HCT116 (cell line): ENCODE measurements around the gene NFIX. TPM values are rescaled to one million over a fixed set of nuclear protein-coding genes. Genes with fewer than 3 reads are reported as not detected.
A peak's percentile ranks its signal among the peaks of the same experiment; 100 is the strongest.

Experiments used
- ATAC-seq: fragments of 200-7000 bp; cut with Tn5 transposase; 2 replicates; pipeline ENCODE4 v1.9.1; 2020; ENCODE audit warnings: mild to moderate bottlenecking, moderate library complexity
- BruUV-seq: library from RNA; stranded (reverse); fragments of 400-500 nt; replicated peaks from 2 replicates; lab custom pipeline; 2021; lab: Mats Ljungman, UMichigan
- CTCF ChIA-PET: fragments of 300-600 bp; sonication (Branson Sonifier 250); formaldehyde crosslinking; loops from one replicate; lab custom pipeline; 2021; ENCODE audit warnings: antibody characterized with exemption; lab: Charles Lee
- POLR2A ChIA-PET: fragments of 300-600, 350-600 bp; sonication (Branson Sonifier 250); formaldehyde crosslinking; loops from one replicate; lab custom pipeline; 2021; ENCODE audit warnings: antibody characterized with exemption; lab: Charles Lee
- RAD21 ChIA-PET, 2 experiments: fragments of 300-600 bp; sonication (Branson Sonifier 250); formaldehyde crosslinking; loops; one replicate each; lab custom pipeline; 2023; ENCODE audit warnings: low total read pairs in 2 of 2; ENCODE audit not compliant: uncharacterized antibody in 2 of 2, unreplicated experiment in 2 of 2, low non-redundant PET in 1 of 2; lab: Charles Lee
- DNase-seq: peaks from one replicate; pipeline ENCODE4 v3.0.0-alpha.2; 2010; ENCODE audit warnings: low read depth, low spot score
- H2AFZ ChIP-seq: fragments of 200-600 bp; shearing (Covaris generic), sonication (generic); 2 replicates; pipeline ENCODE4 v1.6.1; 2017; ENCODE audit warnings: low read depth, mixed run types, mixed read lengths, antibody characterized with exemption, low read length; ENCODE audit not compliant: poor library complexity, severe bottlenecking
- H3K27ac ChIP-seq: 2 replicates; pipeline ENCODE4 v1.5.1; 2012; ENCODE audit warnings: low read depth, low read length
- H3K27me3 ChIP-seq: fragments of 200-600 bp; sonication (generic); 2 replicates; pipeline ENCODE4 v1.6.1; 2016; ENCODE audit warnings: mixed run types, low read length, mixed read lengths; ENCODE audit not compliant: insufficient read depth
- H3K36me3 ChIP-seq, 2 experiments: fragments of 200-500 bp in 1 of 2; fragments of 200-600 bp in 1 of 2; sonication (Bioruptor generic) in 1 of 2; sonication (generic) in 1 of 2; 2 replicates each; pipeline versions ENCODE4 v1.5.1 to v1.6.1; 2014 to 2016; ENCODE audit warnings: low read length in 2 of 2, inconsistent platforms in 1 of 2, mixed read lengths in 1 of 2, mixed run types in 1 of 2; ENCODE audit not compliant: insufficient read depth in 2 of 2, control insufficient read depth in 1 of 2
- H3K4me1 ChIP-seq, 2 experiments: fragments of 200-600 bp in 1 of 2; sonication (generic) in 1 of 2; 2 replicates each; pipeline versions ENCODE4 v1.5.1 to v1.6.1; 2012 to 2017; ENCODE audit warnings: low read length in 2 of 2, inconsistent platforms in 1 of 2, mild to moderate bottlenecking in 1 of 2, mixed read lengths in 1 of 2, mixed run types in 1 of 2, moderate library complexity in 1 of 2; ENCODE audit not compliant: insufficient read depth in 2 of 2, control insufficient read depth in 1 of 2
- H3K4me2 ChIP-seq: fragments of 200-600 bp; sonication (generic); 2 replicates; pipeline ENCODE4 v1.6.1; 2017; ENCODE audit warnings: mixed run types, low read length, mixed read lengths
- H3K4me3 ChIP-seq, 2 experiments: fragments of 200-600 bp in 1 of 2; sonication (generic) in 1 of 2; replicated peaks in 1 of 2; 2 replicates each; pipeline ENCODE4 v1.5.1; 2011 to 2016; ENCODE audit warnings: low read length in 2 of 2, control low read depth in 1 of 2, low read depth in 1 of 2, mild to moderate bottlenecking in 1 of 2, mixed read lengths in 1 of 2, mixed run types in 1 of 2
- H3K79me2 ChIP-seq: fragments of 200-600 bp; sonication (generic); 2 replicates; pipeline ENCODE4 v1.6.1; 2017; ENCODE audit warnings: mild to moderate bottlenecking, mixed run types, low read length, moderate library complexity, mixed read lengths; ENCODE audit not compliant: insufficient read depth
- H3K9ac ChIP-seq: fragments of 200-600 bp; sonication (generic); 2 replicates; pipeline ENCODE4 v1.6.1; 2016; ENCODE audit warnings: low read length, mixed read lengths
- H3K9me2 ChIP-seq: fragments of 200-600 bp; sonication (generic), shearing (Covaris generic); 2 replicates; pipeline ENCODE4 v1.6.1; 2017; ENCODE audit warnings: mixed run types, mild to moderate bottlenecking, moderate library complexity; ENCODE audit not compliant: insufficient read depth
- H3K9me3 ChIP-seq, 2 experiments: fragments of 200-500 bp in 1 of 2; fragments of 200-600 bp in 1 of 2; sonication (Bioruptor generic) in 1 of 2; sonication (generic) in 1 of 2; 2 replicates each; pipeline ENCODE4 v1.6.1; 2014 to 2017; ENCODE audit warnings: low read length in 2 of 2, mixed read lengths in 2 of 2, inconsistent platforms in 1 of 2, low read depth in 1 of 2, mild to moderate bottlenecking in 1 of 2, mixed run types in 1 of 2, moderate library complexity in 1 of 2; ENCODE audit not compliant: control insufficient read depth in 1 of 2, insufficient read depth in 1 of 2
- H4K20me1 ChIP-seq: fragments of 200-600 bp; sonication (generic), shearing (Covaris generic); 2 replicates; pipeline ENCODE4 v1.6.1; 2017; ENCODE audit warnings: mixed run types, mild to moderate bottlenecking, moderate library complexity; ENCODE audit not compliant: insufficient read depth
- EGR1 ChIP-seq: IDR thresholded peaks from 2 replicates; pipeline ENCODE4 v1.6.1; 2012; ENCODE audit warnings: low read depth
- ELF1 ChIP-seq: IDR thresholded peaks from 2 replicates; pipeline ENCODE4 v1.6.1; 2012; ENCODE audit warnings: low read depth, borderline replicate concordance
- EZH2 ChIP-seq: fragments of 200-600 bp; sonication (generic); IDR thresholded peaks from 2 replicates; pipeline ENCODE4 v1.6.1; 2017; ENCODE audit warnings: antibody characterized with exemption, mixed run types
- JUND ChIP-seq: IDR thresholded peaks from 2 replicates; pipeline ENCODE4 v1.6.1; 2012
- POLR2A ChIP-seq: IDR thresholded peaks from 2 replicates; pipeline ENCODE4 v1.7.0; 2011; ENCODE audit warnings: borderline replicate concordance; ENCODE audit not compliant: insufficient read depth, insufficient read length; ENCODE audit errors: extremely low read depth
- POLR2AphosphoS5 ChIP-seq: IDR thresholded peaks from 2 replicates; pipeline ENCODE4 v1.6.1; 2011; ENCODE audit warnings: mild to moderate bottlenecking, low read depth, low read length, moderate library complexity
- SP1 ChIP-seq: IDR thresholded peaks from 2 replicates; pipeline ENCODE4 v1.6.1; 2012; ENCODE audit warnings: low read depth
- SRF ChIP-seq: IDR thresholded peaks from 2 replicates; pipeline ENCODE4 v1.6.1; 2012; ENCODE audit warnings: low read depth
- TCF7L2 ChIP-seq: IDR thresholded peaks from 2 replicates; pipeline ENCODE4 v1.7.0; 2011; ENCODE audit warnings: borderline replicate concordance, inconsistent platforms; ENCODE audit not compliant: insufficient read depth, insufficient read length; ENCODE audit errors: extremely low read depth
- YY1 ChIP-seq: IDR thresholded peaks from 2 replicates; pipeline ENCODE4 v1.6.1; 2011; ENCODE audit warnings: low read length, low read depth, moderate library complexity, mild to moderate bottlenecking; ENCODE audit not compliant: insufficient replicate concordance; ENCODE audit errors: extremely low read depth
- ZFX ChIP-seq: fragments of 450-650 bp; IDR thresholded peaks from 2 replicates; pipeline ENCODE4 v1.6.1; 2017
- intact Hi-C: fragments of 100-400 bp; cut with micrococcal nuclease; formaldehyde crosslinking; loops from 2 replicates; pipeline ENCODE4 v1.10.0; 2022
- total RNA-seq: library from RNA; stranded (reverse); gene quantifications from one replicate; pipeline ENCODE4 v1.2.1, GENCODE V29; 2021; ENCODE audit not compliant: unreplicated experiment
- TF ChIP-seq, protein P1 (sequence below): IDR thresholded peaks from 2 replicates; pipeline ENCODE4 v1.6.1; 2012; ENCODE audit warnings: low read depth
- TF ChIP-seq, protein P2 (sequence below): IDR thresholded peaks from 2 replicates; pipeline ENCODE4 v1.6.1; 2012
- TF ChIP-seq, protein P3 (sequence below): IDR thresholded peaks from 2 replicates; pipeline ENCODE4 v1.6.1; 2012

NFIX gene
- total RNA-seq, 1 experiment from 2014 or later, result 34.8 TPM

DNA sequence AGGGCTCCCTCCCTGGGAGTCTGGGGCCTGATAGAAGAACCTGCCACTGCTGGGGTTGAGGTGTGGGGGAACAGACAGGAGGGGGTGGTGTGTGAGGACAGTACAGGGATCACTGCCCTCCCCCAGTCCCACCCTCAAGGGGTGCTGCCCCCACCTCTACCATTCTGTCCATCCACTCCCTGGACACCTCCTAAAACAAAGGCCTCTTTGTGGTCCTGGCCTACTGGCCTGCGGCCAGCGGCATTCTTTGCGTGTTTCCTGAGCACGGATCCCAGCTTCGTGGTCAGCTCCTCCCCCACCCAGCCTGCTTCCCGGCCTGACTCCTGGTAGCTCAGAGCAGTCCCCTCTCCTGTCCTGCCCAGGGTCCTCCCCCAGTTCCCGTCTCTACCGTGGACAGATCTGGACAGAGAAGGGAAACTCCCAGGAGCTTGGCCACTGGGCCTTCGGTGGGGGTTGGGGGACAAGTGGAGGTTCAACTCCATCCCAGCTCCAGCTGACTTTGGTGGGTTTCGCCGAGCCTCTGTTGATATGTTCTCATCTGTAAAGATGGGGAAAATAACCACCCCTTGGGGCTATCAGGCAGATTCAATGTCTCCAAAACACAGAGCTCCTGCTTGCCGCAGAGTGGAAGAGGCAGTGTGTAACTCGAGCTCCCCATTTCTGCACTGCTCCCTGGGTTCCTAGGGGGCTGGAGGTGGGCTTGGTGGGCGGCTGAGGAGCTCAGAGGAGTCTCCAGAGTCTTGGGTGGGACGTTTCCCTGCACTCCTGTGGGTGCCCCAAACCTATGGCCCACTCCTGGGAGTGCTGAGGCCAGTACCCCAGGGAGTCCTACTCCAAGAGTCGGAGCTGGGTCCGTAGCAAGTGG lies 58.7 kb downstream of the NFIX start:
- POLR2A ChIA-PET, result interaction anchor here (0.6 to 4.1 kb wide), 10 partner anchors 10 to 211 kb away, joined by 3 to 16 read pairs (median 3); no protein-coding TSS in a partner anchor
- Histone ChIP-seq H2AFZ (no peak overlapping the region), H3K4me1 (peaks cover 79 to 85% of the 10 kb centered on the region in 2 experiments), H3K27me3 (no peaks in the 10 kb centered on the region), H3K4me3 (peak overlapping the region; percentile 21 to 53)
- DNase-seq, result peak; percentile 80
- TF ChIP-seq SP1, result peak; percentile 66
- TF ChIP-seq, protein P1, sequence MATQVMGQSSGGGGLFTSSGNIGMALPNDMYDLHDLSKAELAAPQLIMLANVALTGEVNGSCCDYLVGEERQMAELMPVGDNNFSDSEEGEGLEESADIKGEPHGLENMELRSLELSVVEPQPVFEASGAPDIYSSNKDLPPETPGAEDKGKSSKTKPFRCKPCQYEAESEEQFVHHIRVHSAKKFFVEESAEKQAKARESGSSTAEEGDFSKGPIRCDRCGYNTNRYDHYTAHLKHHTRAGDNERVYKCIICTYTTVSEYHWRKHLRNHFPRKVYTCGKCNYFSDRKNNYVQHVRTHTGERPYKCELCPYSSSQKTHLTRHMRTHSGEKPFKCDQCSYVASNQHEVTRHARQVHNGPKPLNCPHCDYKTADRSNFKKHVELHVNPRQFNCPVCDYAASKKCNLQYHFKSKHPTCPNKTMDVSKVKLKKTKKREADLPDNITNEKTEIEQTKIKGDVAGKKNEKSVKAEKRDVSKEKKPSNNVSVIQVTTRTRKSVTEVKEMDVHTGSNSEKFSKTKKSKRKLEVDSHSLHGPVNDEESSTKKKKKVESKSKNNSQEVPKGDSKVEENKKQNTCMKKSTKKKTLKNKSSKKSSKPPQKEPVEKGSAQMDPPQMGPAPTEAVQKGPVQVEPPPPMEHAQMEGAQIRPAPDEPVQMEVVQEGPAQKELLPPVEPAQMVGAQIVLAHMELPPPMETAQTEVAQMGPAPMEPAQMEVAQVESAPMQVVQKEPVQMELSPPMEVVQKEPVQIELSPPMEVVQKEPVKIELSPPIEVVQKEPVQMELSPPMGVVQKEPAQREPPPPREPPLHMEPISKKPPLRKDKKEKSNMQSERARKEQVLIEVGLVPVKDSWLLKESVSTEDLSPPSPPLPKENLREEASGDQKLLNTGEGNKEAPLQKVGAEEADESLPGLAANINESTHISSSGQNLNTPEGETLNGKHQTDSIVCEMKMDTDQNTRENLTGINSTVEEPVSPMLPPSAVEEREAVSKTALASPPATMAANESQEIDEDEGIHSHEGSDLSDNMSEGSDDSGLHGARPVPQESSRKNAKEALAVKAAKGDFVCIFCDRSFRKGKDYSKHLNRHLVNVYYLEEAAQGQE, result no peak
- TF ChIP-seq POLR2AphosphoS5, result peak; percentile 66; the same call in 1 of the 2 replicates
- no peak for TF ChIP-seq EGR1
- no peak for TF ChIP-seq SRF
- TF ChIP-seq EZH2, result no peak
- no peak for TF ChIP-seq ZFX
- TF ChIP-seq, protein P2, sequence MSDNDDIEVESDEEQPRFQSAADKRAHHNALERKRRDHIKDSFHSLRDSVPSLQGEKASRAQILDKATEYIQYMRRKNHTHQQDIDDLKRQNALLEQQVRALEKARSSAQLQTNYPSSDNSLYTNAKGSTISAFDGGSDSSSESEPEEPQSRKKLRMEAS, result no peak
- no peak for TF ChIP-seq POLR2A
- peak; percentile 75 for TF ChIP-seq YY1
- TF ChIP-seq, protein P3, sequence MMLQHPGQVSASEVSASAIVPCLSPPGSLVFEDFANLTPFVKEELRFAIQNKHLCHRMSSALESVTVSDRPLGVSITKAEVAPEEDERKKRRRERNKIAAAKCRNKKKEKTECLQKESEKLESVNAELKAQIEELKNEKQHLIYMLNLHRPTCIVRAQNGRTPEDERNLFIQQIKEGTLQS, result no peak
- TF ChIP-seq JUND, result no peak
- TF ChIP-seq TCF7L2, result peak; percentile 87
- TF ChIP-seq ELF1, result no peak
- TF ChIP-seq, all 23 proteins: peak for 4
- no peaks in the 10 kb centered on the region for H4K20me1 ChIP-seq
- H3K79me2 ChIP-seq, result no peaks in the 10 kb centered on the region; the same call in 1 of the 2 replicates
- TSS peak; percentile 87 for BruUV-seq
- peak overlapping the region; percentile 75 for H3K4me2 ChIP-seq
- CTCF ChIA-PET, result interaction anchor here (0.5 to 8.6 kb wide), 7 partner anchors 7 to 88 kb away, joined by 3 to 155 read pairs (median 7); no protein-coding TSS in a partner anchor
- H3K9ac ChIP-seq, result peak overlapping the region; percentile 81
- intact Hi-C loops, result no loop called here
- peak; percentile 59 for ATAC-seq
- no peaks in the 10 kb centered on the region for H3K36me3 ChIP-seq
- H3K9me2 ChIP-seq, result no peaks in the 10 kb centered on the region
- H3K9me3 ChIP-seq, result no peaks in the 10 kb centered on the region
- peak overlapping the region; percentile 94 for H3K27ac ChIP-seq
- RAD21 ChIA-PET, result interaction anchor here (0.5 to 1.5 kb wide), 6 partner anchors 20 to 76 kb away, joined by 3 to 4 read pairs (median 4); no protein-coding TSS in a partner anchor
